NCI-H510A treated with DMSO at 0.1 percent for 48 hours (cell line): ENCODE data around the gene TEPSIN.
A peak's percentile ranks its signal among the peaks of the same experiment; 100 is the strongest.

Source experiments
- DNase-seq: peaks from one replicate; lab custom pipeline; 2025; lab: John Stamatoyannopoulos, UW

The TEPSIN gene

GRCh38 chr17:81249223-81250040 is 10.6 kb upstream of the TEPSIN start:
- DNase-seq: no peak

- no peak for DNase-seq
Measured at GRCh38 chr17:81248649-81249048, 9.8 kb upstream of the TEPSIN start.

DNA sequence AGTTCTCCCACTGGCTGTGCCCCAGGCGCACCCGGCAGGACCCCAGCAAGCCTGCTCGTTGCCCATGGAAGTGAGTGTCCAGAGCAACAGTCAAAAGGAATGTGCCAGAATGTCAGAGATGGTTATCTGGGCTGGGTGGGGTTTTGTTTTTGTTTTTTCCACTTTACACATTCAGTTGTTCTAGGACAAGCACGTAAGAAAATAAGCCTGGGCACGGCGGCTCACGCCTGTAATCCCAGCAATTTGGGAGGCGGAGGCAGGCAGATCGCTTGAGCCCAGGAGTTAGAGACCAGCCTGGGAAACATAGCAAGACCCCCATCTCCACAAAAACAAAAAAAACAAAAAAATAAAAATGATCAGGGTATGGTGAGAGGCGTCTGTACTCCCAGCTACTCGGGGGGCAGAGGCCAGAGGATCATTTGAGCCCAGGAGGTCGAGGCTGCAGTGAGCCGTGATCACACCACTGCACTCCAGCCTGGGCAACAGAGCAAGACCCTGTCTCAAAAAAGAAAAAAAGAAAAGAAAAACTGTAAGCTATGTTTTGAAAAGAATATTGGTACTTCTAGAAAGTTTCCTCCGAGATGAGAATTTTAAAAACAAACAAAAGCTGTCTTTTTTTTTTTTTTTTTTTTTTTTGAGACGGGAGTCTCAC is 8.6 kb upstream of the TEPSIN start:
- no peak for DNase-seq

GRCh38 chr17:81246679-81247338 is 8.0 kb upstream of the TEPSIN start:
- DNase-seq: no peak

DNA sequence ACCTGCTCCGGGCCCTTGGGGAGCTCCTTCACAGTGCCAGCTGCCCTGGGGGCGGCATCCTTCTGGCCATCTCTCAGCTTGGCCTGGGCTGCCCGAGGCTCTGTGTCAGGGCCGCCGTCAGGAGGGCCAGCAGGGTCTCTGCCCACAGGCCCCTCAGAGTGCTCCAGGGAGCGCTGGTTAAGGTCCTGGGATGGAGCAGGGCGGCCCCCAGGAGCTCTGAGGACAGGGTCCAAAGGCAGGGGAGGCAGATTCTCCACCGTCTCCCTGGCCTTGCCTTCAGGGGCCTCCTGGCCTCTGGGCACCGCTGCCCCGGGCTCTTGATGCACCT is 7.5 kb upstream of the TEPSIN start:
- DNase-seq: no peak

DNA sequence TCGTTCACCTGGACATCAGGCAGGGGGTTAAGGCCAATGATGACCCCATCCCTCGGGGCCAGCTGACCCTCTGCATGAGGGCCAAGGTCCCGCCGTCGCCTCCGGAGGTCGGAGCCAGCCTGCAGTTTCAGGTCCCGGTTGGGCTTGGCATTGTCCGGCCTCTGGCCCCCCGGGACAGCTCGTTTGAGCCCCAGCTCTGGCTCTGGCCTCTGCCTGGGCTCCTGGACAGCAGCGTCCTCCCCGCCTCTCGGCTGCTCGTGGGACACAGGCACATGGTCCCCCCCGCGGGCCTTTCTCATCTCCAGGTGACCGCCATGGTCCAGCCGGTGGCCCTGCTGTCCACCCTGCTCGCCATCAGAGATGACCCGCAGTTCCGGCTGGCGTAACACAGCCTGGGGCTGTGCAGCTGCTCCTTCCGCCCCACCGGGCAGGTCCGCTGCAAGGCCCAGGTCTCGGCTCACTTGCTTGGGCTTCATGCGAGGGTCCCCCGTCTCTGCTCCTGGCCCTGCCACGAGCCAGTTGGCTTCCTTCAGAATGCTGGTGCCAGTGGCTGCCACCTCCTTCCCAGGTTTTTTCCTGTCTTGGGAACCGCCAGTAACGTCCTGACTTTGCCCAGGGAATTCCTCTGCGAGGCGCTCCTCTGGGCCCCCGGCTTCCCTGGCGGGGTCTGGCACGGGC is 6.9 kb upstream of the TEPSIN start:
- no peak for DNase-seq

GRCh38 chr17:81245024-81245664 is 6.3 kb upstream of the TEPSIN start:
- no peak for DNase-seq

DNA sequence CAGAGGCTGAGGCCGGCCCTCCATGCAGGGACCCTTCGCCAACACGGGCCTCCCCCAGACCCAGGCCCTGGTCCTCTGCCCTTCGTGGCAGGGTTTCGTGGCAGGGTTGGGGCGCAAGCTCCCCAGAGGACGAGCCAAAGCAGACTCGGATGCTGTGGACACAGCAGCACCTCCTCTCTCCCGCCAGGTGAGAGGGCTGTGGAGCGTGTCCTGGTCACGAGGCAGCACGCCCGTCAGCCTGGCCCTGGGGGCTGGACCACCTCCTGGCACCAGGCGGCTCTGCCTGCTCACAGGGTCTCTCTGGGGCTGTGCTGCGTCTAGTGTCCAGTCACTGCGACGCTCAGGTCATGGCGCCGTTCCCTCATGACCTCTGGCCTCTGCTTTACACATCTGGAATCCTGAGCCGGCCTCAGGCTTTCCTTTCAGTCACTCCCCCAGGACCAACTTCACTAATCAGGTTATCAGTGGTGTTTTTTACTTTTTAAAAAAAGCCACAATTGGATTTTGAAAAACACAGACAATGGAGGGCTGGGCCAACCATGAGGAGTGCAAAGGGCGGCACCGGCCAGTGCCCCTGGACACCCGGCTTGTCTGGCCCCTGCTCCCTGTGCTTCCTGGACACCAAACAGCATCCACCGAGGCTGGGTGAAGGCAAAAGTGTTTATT is 5.6 kb upstream of the TEPSIN start:
- no peak for DNase-seq

DNA sequence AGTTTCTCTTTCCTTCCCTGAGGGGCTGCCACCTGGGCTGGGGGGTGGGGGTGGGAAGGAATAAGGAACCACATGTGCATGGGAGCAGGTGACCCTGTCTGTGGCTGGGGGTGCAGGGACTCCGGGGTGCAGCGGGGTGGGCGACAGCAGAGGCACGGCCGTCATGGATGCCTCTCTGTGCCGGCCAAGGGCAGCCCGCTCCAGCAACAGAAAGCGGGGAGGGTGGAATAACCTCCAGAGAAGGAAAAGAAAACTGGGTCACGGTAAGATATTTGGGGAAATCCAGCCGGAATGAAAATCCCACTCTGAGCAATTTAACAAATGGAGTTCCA is 4.4 kb upstream of the TEPSIN start:
- DNase-seq: no peak

DNA sequence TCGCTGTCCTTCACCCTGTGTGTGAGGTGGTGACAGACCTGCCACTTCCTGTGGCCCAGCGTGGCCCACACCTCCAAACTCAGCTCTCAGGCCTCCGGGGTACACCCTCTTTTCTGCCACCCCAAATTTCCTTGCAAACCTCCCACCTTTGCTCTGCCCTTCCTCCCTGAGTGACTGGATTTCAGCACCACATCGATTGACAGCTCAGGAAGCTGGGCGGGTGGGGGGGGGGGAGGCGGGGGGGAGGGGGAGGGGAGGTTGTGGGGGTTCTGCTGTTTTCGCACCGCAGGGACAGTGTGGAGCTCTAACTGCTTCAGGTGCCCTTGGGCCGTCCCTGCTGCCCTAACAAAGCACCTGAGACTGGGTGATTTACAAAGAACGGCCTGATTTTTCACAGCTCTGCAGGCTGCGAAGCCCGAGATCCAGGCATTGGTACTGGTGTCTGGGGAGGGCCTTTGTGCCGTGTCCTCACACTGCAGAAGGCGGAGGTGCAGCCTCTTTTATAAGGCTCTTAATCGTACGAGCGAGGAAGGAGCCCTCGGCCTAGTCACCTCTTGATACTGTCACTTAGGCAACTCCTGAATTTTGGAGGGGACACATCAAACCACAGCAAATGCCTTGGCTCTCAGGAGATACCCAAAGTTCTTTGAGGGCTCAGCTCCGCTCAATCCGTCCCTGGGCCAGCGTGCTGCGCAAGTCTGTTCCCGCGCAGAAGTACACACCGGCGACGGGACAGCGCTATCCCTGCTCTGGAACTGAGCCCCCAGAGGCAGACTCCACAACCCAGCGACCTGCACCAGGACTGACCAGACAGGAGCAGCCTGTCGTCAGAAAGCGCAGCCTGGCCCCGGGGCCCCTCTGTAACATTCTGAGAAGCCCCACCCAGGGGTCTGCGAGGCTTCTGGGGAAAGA is 3.8 kb upstream of the TEPSIN start:
- no peak for DNase-seq

- DNase-seq: peak; percentile 36
Measured at GRCh38 chr17:81241648-81242420, 3.0 kb upstream of the TEPSIN start.

DNA sequence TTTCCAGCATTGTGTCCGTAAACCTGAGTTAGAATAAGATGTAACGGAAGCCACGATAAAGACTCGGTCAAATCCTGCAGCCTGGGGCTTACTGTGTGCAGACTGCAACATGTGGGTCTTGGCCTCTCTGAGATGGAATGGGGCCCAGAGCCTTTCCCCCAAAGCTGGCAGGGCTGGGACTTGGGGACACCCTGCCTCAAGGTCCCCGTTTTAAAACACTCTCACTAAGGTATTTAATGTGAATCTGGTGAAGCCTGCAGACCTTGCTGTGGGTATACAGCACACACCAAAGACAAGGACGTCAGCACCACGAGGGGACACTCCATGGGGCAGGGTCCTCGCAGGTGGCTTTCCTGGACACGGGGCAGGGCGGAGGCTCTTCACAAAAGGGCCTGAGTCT is 2.3 kb upstream of the TEPSIN start:
- DNase-seq: no peak

DNA sequence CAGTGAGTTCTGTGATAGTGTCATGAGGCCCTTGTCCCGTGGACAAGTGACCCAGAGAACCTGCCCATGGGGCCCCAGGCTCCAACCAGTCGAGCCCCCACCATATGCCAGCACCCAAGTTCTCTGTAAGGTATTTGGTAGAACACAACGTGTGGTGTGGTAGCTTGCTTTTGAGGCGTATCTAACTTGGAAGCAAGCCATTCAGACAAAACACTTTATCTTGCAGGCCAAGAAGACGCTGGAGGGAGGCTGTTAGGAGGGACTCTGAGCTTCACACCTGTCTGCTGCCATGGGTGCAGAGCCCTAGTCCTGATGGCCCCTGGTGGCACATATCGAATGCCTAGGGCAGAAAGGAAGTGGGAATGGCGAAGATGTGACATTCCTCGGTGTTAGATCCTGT is 1.9 kb upstream of the TEPSIN start:
- no peak for DNase-seq

DNA sequence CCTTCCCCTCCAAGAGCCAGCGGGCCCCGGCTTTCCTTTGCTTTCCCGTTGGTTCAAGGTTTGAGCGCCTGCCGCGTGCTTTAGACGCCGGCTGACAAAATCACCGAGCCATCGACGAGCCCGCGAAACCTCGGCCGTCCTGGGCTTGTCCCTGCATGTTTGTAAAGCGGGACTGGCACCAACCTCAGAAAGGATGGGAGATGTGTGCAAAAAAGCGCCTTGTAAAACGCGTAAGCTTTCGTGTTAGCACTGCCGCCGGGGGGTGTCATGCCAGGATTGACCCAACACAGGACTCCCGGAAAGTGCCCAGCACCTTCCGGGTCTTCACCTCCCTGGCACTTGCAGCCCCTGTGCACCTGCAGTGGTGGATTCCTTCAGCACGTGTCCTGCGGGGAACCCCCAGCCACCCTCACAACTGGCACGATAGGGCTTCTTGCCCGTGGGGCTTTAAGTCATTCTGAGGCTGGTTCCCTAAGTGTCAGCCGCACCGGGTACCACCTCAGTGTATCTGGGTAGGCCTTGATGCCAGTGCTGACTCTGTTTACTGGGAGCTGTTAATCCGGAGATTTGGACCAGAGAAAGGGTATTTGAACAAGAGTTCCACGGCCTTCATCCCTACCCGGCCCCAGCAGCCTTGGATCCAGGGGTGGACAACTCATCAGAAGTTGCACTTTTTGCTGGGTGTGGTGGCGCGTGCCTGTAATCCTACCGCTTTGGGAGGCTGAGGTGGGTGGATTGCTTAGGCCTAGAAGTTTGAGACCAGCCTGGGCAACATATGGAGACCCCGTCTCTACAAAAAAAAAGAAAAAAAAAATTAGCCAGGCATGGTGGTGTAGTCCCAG is 1.1 kb upstream of the TEPSIN start:
- no peak for DNase-seq

DNA sequence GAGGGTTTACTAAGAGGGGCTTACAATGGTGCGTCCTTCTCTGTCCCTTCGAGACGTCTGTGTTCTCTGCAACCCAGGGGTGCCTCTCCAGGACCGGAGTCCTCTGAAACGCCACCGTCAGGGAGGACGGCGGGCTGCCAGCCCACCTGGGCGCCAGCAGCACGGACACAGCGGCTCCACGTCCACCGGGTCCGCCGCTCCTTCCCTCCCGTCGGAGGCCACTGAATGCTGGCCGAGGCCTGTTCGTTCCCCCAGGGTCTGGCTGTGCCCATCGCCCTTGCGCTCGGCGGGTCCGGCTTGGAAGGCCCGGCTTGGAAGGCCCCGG is 403 bp downstream of the TEPSIN start:
- DNase-seq: no peak

GRCh38 chr17:81237591-81238489 is 1.0 kb downstream of the TEPSIN start:
- peak; percentile 24 for DNase-seq

GRCh38 chr17:81236784-81237183 is 2.1 kb downstream of the TEPSIN start:
- DNase-seq: no peak
